NCI-H2196 (cell line): ENCODE data around the gene NEO1.

Experiments used
- DNase-seq: peaks from one replicate; lab custom pipeline; 2025; ENCODE audit not compliant: unreplicated experiment; lab: John Stamatoyannopoulos, UW

NEO1 gene

GRCh38 chr15:73344056-73344455 is 291.8 kb downstream of the NEO1 start:
- DNase-seq = no peak

DNA sequence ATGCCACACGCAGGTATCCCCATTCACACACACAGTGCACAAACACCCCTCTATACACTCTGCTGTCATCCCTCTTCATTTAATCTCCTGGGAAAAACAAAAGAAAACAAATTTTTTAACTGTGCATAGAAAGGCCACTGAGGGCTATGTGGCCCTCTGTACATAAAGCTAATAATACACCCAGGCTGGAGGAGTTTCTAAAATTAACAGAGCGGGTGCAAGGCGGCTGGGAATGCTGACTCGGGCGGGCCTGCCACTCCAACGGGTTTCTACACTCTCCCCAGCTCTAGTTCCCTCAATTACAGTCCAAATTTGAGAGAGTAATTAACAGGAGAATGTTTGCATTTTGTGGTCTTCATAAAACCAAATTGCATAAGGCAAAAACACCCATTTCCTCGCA is 293.4 kb downstream of the NEO1 start:
- DNase-seq = no peak

DNA sequence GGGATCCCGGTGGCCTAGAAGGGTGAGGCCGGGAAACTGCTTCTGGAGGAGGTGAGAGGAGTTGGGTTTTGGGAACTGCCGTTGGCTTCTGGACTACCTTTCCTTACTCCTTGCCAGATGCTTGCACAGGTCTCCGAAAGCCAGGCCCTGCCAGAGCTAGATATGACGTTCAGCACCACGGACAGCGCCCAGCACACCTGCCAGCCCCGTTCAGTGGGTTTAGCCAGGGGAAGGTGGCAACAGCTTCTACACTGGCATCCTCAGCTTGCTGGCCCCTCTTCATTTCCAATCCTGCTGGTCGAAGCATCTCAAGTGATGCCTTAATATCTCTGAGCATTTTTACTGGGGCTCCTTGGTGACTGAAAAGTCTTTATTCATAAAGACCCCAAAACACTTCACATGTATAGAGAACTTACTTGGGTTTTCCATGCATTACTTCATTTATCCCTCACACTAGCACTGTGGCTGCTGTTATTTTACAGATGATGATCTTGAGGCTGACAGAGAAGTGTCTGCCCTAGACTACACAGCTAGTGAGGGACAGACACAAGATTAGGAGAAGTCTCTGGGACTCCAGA is 294.6 kb downstream of the NEO1 start:
- no peak for DNase-seq

GRCh38 chr15:73349191-73349590 is 296.9 kb downstream of the NEO1 start:
- no peak for DNase-seq

DNA sequence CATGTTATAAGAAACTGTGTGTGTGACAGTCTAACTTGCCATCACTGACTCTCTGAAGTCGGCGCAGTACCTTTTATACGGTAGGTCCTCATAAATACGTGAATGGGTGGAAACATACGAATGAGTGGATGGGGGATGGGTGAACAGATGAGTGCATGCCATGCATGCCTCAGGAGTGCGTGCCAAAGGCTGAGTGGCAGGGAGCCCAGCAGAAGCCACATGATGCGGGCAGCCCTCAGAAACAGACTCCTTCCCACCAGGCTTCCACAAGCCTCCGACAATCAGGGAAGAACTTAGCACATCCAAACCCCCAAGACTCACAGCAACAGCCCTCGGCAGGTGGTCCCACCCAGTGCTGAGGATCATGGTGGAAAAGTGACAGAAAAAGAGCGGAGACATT is 299.8 kb downstream of the NEO1 start:
- no peak for DNase-seq

DNA sequence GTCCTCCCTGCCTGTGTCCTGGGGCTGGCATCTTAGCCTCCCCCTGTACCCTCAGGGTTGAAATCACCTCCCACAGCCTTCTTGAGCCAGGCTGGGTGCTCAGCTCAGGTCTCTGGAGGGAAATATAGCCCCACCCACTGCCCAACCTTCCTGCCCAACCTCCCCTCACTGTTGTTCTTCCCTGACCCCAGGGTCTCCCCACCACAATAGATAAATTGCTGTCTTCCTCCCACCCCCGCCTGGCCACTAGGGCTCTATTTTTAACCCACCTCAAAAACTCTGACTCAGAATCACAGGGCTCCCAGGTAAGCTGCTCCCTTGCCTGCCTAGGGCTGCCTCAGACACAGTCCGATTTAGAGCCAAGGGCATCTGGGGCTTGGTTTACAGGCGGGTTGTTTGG is 301.5 kb downstream of the NEO1 start:
- DNase-seq = no peak

DNA sequence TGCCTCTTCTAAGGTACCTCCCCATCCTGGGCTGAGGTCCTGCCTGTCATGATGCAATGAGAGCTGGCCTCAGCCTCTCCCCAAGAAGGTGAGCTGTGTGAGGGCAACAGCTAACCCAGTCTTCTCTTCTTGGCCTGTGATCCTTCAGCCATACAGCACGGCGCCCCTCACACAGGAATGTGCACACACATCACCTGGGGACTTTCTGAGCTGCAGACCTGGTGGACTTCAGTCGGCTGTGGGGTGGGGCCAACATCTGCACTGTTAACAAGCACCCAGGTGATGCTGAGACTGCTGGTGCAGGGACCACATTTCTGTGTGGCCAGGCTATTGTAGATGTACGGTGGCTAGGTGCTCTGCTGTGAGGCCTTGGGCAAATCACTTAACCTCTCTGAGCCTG is 302.0 kb downstream of the NEO1 start:
- DNase-seq = no peak
